ENCODE results near the gene PMCH. TPM values are rescaled to one million over a fixed set of nuclear protein-coding genes. Genes with fewer than 3 reads are reported as not detected.

The PMCH gene
- total and polyA plus RNA-seq, 10 of the 15 experiments (the other 5 are each of a cell fraction or from before 2014, with no cell fraction given), result 0.35 to 2.1 (median 0.83) TPM; not detected in 4

- ChIA-PET RAD21 (ENCODE audit: unreplicated experiment) (no interaction called here), CTCF (interaction anchor here (1.3 to 2.4 kb wide), 3 partner anchors 13 to 637 kb away, joined by 4 to 7 read pairs (median 4); no protein-coding TSS in a partner anchor), SMC1A (ENCODE audit: uncharacterized antibody, unreplicated experiment) (interaction anchor here (0.9 to 1.7 kb wide), 5 partner anchors 9 to 566 kb away, joined by 3 to 4 read pairs (median 4); no protein-coding TSS in a partner anchor), POLR2A (interaction anchor here (0.9 kb wide), 1 partner anchor 53 kb away, joined by 5 read pairs; no protein-coding TSS in a partner anchor)
- ATAC-seq (no peak), FAIRE-seq (no peak), DNase-seq (ENCODE audit: low read depth, low spot score) (no peak)
- Histone ChIP-seq H2AFZ (ENCODE audit: control insufficient read depth, low read depth, low read length) (no peak overlapping the region), H3K36me3 (ENCODE audit: control insufficient read depth in 2 of 2, insufficient read depth in 2 of 2, low read length in 1 of 2) (peaks cover 0 to 5% of the 10 kb centered on the region in 2 experiments; a peak in 2 of 4 replicates), H3K4me3 (no peak overlapping the region), H3K27me3 (replicated peaks in 1 of 2; ENCODE audit: control insufficient read depth in 2 of 2, insufficient read depth in 2 of 2, low read length in 1 of 2) (no peaks in the 10 kb centered on the region), H3K79me2 (ENCODE audit: control insufficient read depth, insufficient read depth, low read length) (no peaks in the 10 kb centered on the region), H3K4me1 (ENCODE audit: control insufficient read depth, insufficient read depth, low read length) (no peaks in the 10 kb centered on the region), H4K20me1 (ENCODE audit: control insufficient read depth, insufficient read depth) (no peaks in the 10 kb centered on the region), H3K4me2 (ENCODE audit: control insufficient read depth, insufficient read depth) (no peak overlapping the region), H3K27ac (ENCODE audit: control insufficient read depth, insufficient read depth) (no peak overlapping the region), H3K9ac (ENCODE audit: control insufficient read depth, insufficient read depth, low read length) (no peak overlapping the region), H3K9me3 (replicated peaks; ENCODE audit: control insufficient read depth, insufficient read depth, low read length) (no peaks in the 10 kb centered on the region)
- in situ Hi-C loops (cut with MboI) (no loop called here), intact Hi-C loops (cut with micrococcal nuclease; ENCODE audit: unreplicated experiment) (loop anchor here (5.0 kb wide), 1 partner anchor 593 kb away; no protein-coding TSS in a partner anchor)
- 100% methylated on average over 2 of the region's 2 CpGs for WGBS (ENCODE audit: insufficient coverage, insufficient replicate concordance, low lambda C conversion rate, missing lambda C conversion rate)
- TF ChIP-seq NBN (IDR thresholded peaks at IDR 0.05) (no peak), E2F4 (IDR thresholded peaks at IDR 0.05; ENCODE audit: low read depth, low read length) (no peak), BRCA1 (IDR thresholded peaks at IDR 0.05; ENCODE audit: low read depth, low read length) (no peak)
- BruUV-seq (replicated peaks), result no TSS peak
These were observed 23.5 kb downstream of the PMCH start for GRCh38 chr12:102174117-102174516.

GRCh38 chr12:102172436-102172835 lies 25.2 kb downstream of the PMCH start:
- no TSS peak for BruUV-seq (replicated peaks)
- ATAC-seq (no peak), DNase-seq (ENCODE audit: low read depth, low spot score) (no peak), FAIRE-seq (no peak)
- RAD21 ChIA-PET (ENCODE audit: unreplicated experiment), result interaction anchor here (1.0 to 4.3 kb wide), 4 partner anchors 309 to 568 kb away, joined by 3 to 42 read pairs (median 6); no protein-coding TSS in a partner anchor
- Histone ChIP-seq H3K36me3 (ENCODE audit: control insufficient read depth in 2 of 2, insufficient read depth in 2 of 2, low read length in 1 of 2) (peaks cover 0 to 3% of the 10 kb centered on the region in 2 experiments; a peak in 1 of 4 replicates), H2AFZ (ENCODE audit: control insufficient read depth, low read depth, low read length) (no peak overlapping the region), H4K20me1 (ENCODE audit: control insufficient read depth, insufficient read depth) (no peaks in the 10 kb centered on the region), H3K27me3 (replicated peaks in 1 of 2; ENCODE audit: control insufficient read depth in 2 of 2, insufficient read depth in 2 of 2, low read length in 1 of 2) (no peaks in the 10 kb centered on the region), H3K4me1 (ENCODE audit: control insufficient read depth, insufficient read depth, low read length) (peaks cover 3% of the 10 kb centered on the region), H3K4me3 (no peak overlapping the region), H3K4me2 (ENCODE audit: control insufficient read depth, insufficient read depth) (no peak overlapping the region), H3K9ac (ENCODE audit: control insufficient read depth, insufficient read depth, low read length) (no peak overlapping the region), H3K79me2 (ENCODE audit: control insufficient read depth, insufficient read depth, low read length) (no peaks in the 10 kb centered on the region), H3K9me3 (replicated peaks; ENCODE audit: control insufficient read depth, insufficient read depth, low read length) (no peaks in the 10 kb centered on the region), H3K27ac (ENCODE audit: control insufficient read depth, insufficient read depth) (no peak overlapping the region)
- CTCF ChIA-PET, result interaction anchor here (0.7 to 5.7 kb wide), 6 partner anchors 15 to 639 kb away, joined by 3 to 55 read pairs (median 8); no protein-coding TSS in a partner anchor
- in situ Hi-C loops (cut with MboI) (no loop called here), intact Hi-C loops (cut with micrococcal nuclease; ENCODE audit: unreplicated experiment) (loop anchor here (5.0 kb wide), 1 partner anchor 595 kb away; no protein-coding TSS in a partner anchor)
- POLR2A ChIA-PET, result no interaction called here
- SMC1A ChIA-PET (ENCODE audit: uncharacterized antibody, unreplicated experiment), result interaction anchor here (0.7 to 5.3 kb wide), 8 partner anchors 23 to 597 kb away, joined by 3 to 34 read pairs (median 4); partner anchors contain the start of gene PMCH
- TF ChIP-seq RFX5 (IDR thresholded peaks at IDR 0.05; ENCODE audit: low read depth, low read length) (no peak), JUNB (IDR thresholded peaks at IDR 0.05) (no peak), SMAD1 (IDR thresholded peaks at IDR 0.05; ENCODE audit: low read depth, partially characterized antibody) (no peak), TCF12 (IDR thresholded peaks at IDR 0.05; ENCODE audit: low read depth, low read length) (no peak), USF1 (IDR thresholded peaks at IDR 0.05; ENCODE audit: borderline replicate concordance, extremely low read length, insufficient read depth, low read depth, low read length) (no peak), CREB1 (IDR thresholded peaks at IDR 0.05; ENCODE audit: low read depth) (no peak), NRF1 (conservative IDR thresholded peaks at IDR 0.05; ENCODE audit: low read depth, low read length) (no peak), SUZ12 (IDR thresholded peaks at IDR 0.05; ENCODE audit: unreplicated experiment) (no peak), CBFB (IDR thresholded peaks at IDR 0.05; ENCODE audit: low read depth) (no peak), ZBTB4 (CRISPR knock-in tag; IDR thresholded peaks at IDR 0.05) (no peak)
